ENCODE data around the gene ANKRD55.

The ANKRD55 gene

GRCh38 chr5:56060276-56061110 is 172.6 kb downstream of the ANKRD55 start:
- TF ChIP-seq, protein P1, sequence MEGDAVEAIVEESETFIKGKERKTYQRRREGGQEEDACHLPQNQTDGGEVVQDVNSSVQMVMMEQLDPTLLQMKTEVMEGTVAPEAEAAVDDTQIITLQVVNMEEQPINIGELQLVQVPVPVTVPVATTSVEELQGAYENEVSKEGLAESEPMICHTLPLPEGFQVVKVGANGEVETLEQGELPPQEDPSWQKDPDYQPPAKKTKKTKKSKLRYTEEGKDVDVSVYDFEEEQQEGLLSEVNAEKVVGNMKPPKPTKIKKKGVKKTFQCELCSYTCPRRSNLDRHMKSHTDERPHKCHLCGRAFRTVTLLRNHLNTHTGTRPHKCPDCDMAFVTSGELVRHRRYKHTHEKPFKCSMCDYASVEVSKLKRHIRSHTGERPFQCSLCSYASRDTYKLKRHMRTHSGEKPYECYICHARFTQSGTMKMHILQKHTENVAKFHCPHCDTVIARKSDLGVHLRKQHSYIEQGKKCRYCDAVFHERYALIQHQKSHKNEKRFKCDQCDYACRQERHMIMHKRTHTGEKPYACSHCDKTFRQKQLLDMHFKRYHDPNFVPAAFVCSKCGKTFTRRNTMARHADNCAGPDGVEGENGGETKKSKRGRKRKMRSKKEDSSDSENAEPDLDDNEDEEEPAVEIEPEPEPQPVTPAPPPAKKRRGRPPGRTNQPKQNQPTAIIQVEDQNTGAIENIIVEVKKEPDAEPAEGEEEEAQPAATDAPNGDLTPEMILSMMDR (IDR thresholded peaks at IDR 0.05; ENCODE audit: low read depth, low read length, missing control alignments), result no peak
- no peak overlapping the region for H3K4me3 ChIP-seq (ENCODE audit: low read depth, low read length)
- no peak for DNase-seq (ENCODE audit: low read depth)
- in situ Hi-C loops (cut with HindIII; ENCODE audit: low sequenced_read_pairs), result no loop called here

DNA sequence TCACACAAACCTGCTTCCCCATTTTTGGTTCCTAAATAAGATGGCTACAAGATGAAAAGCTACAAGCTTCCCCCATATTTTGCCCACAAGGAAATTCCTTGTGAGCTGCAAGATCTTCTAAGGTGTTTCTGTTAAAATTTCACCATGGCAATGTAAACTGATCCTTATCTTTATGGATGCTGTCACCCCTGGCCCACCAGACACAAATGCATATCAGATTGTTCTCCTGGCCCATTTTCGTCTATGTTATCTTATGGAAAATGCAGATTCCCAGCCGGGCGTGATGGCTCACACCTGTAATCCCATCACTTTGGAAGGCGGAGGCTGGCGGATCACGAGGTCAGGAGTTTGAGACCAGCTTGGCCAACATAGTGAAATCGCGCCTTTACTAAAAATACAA is 173.3 kb downstream of the ANKRD55 start:
- in situ Hi-C loops (cut with HindIII; ENCODE audit: low sequenced_read_pairs), result no loop called here
- DNase-seq (ENCODE audit: low read depth), result no peak
- H3K4me3 ChIP-seq (ENCODE audit: low read depth, low read length), result no peak overlapping the region
- TF ChIP-seq, protein P1 (IDR thresholded peaks at IDR 0.05; ENCODE audit: low read depth, low read length, missing control alignments), result no peak

DNA sequence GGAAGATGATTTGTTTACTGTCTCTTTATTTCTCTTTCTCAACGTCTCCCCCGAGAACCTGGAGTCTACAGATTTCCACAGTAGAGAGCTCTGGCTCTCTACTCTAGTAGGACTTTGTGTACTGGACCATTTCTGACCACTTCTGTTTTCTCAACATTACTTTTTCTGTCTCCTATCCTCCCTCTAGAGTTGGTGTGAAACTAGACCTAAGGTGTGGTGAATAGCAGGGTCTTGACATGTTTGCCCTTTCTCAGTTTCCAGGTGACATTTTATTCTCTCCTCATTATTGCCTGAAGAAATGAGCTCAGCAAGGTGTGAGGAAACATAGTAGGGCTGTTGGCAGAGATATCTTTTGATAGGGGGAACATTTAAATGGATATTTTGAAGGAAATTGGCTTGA is 176.3 kb downstream of the ANKRD55 start:
- DNase-seq (ENCODE audit: low read depth), result no peak

DNA sequence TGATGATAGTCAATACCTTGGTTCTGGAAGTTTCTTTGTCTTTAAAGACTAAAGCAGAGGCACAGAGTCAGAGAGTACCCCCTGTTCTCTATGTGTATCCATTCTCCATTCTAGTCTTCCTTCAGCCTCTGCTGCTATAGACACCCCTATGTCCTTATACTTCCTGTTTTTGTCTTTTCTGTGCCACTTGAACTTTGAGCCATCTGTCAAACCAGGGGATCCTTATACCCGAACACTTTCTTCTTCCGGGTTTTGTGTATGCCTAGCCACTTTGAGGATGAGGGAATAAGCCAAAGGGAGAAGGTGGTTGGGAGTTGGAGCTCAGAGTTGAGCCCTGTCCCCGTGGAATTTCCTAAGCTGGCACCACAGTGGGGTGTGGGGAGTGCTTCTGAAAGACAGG is 177.3 kb downstream of the ANKRD55 start:
- DNase-seq (ENCODE audit: low read depth), result no peak
- in situ Hi-C loops (cut with HindIII; ENCODE audit: low sequenced_read_pairs), result no loop called here
- TF ChIP-seq, protein P1 (IDR thresholded peaks at IDR 0.05; ENCODE audit: low read depth, low read length, missing control alignments), result no peak
- H3K4me3 ChIP-seq (ENCODE audit: low read depth, low read length), result no peak overlapping the region

More for the DNA sequence above, 176.3 kb downstream of the ANKRD55 start:
- TF ChIP-seq, protein P1 (IDR thresholded peaks at IDR 0.05; ENCODE audit: low read depth, low read length, missing control alignments), result no peak
- in situ Hi-C loops (cut with HindIII; ENCODE audit: low sequenced_read_pairs), result no loop called here
- no peak overlapping the region for H3K4me3 ChIP-seq (ENCODE audit: low read depth, low read length)

- DNase-seq (ENCODE audit: low read depth), result no peak
- H3K4me3 ChIP-seq (ENCODE audit: low read depth, low read length), result no peak overlapping the region
- TF ChIP-seq, protein P1 (IDR thresholded peaks at IDR 0.05; ENCODE audit: low read depth, low read length, missing control alignments), result no peak
- in situ Hi-C loops (cut with HindIII; ENCODE audit: low sequenced_read_pairs), result no loop called here
These were observed 177.8 kb downstream of the ANKRD55 start for GRCh38 chr5:56055287-56055686.

- no peak overlapping the region for H3K4me3 ChIP-seq (ENCODE audit: low read depth, low read length)
- in situ Hi-C loops (cut with HindIII; ENCODE audit: low sequenced_read_pairs), result loop anchor here (5.0 kb wide), 1 partner anchor 42 kb away; no protein-coding TSS in a partner anchor
- DNase-seq (ENCODE audit: low read depth), result no peak
- TF ChIP-seq, protein P1 (IDR thresholded peaks at IDR 0.05; ENCODE audit: low read depth, low read length, missing control alignments), result no peak
These were observed 178.5 kb downstream of the ANKRD55 start for GRCh38 chr5:56054666-56055065.
